HG03378 (cell line): ENCODE results near the gene NFRKB.
A peak's percentile ranks its signal among the peaks of the same experiment; 100 is the strongest.

Experiments
- ATAC-seq: cut with Tn5 transposase; IDR thresholded peaks from one replicate; pipeline ENCODE4 v1.9.1; 2021; ENCODE audit warnings: mild to moderate bottlenecking, moderate library complexity; ENCODE audit not compliant: unreplicated experiment

The NFRKB gene

DNA sequence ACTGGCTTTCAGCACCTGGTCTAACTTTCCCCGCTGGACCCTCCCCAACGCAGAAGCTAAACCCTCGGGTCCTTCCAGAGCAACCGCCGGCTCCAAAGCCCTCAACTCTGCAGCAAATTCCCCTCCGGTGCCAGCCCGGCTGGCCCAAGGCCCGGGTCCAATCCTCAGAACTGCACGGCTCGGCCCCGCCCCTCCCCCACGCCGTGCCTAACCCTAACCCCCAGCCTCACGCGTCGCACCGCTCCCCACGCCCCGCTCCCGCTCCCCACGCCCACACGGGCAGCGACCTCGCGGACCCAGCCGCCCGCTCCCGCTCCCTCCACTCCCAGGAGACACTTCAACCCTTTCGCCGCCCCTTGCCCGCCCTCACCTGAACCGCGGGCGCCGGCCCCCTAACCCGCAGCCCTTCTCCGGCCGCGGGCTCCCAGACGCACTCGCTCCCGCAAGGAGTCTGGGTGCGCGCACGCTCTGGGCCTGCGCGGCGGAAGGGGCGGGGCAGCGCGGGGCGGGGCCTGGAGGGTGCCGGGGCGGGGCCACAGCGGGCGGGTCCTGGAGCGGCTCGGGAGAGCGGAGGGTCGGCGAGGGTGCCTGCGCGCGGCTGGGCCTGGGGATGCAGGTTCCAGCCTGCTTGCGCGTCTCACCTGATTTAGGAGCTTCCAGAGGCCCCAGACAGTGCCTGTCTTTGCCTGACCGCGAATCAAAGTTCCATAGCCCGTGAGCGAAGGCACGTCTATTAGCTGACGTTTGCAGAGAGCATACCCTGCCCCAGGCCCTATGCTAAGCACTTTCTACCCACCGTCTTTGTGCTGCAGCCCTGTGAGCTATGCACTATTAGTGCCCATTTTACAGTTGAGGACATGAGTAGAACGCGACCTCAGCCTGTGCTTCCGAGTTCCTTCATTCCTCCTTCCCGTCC, at the start of gene NFRKB:
TSS of gene NFRKB (minus strand) at position 453 of the 916 bp plus-strand sequence. CDS start 2,729 bp downstream, outside the sequence.
- ATAC-seq, result peak; percentile 72

- ATAC-seq, result no peak
These were observed 49.3 kb upstream of the NFRKB start for GRCh38 chr11:129944696-129945095.

DNA sequence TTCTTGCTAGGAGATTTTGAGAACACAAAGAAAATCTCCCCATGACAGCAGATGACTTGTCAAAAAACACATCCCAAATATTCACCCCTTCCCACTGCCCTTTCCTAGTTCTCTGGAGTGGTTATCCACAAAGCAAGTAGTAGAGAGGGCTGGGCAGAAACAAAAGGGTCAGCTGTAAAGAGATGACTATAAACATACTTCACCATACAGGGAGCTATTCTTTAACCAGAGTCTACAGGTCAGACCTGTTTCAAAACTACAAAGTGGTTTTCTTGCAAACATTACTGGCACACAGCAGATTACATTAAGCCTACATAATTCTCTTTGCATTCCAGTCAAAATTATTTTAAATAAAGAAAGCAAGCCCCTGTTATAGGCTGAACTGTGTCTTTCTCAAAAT, 47.7 kb upstream of the NFRKB start:
- no peak for ATAC-seq

DNA sequence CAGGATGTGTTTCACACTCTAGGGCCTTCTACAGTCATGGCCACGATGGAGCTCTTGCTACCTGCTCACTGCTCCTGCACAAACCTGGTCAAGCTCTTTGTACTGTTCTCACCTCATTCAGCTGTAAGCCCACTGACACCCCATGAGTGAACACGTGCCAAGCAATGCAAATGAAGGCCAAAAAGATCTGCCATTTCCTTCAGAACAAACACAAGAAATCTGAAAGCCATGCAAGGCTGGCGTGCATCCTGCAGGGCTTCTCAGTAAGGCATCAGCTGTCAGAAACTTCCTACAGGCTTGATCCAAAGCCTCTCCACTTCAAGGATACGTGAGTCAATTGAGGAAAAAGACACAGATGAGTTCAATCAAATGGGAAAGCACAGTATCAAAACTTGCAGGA, 44.1 kb upstream of the NFRKB start:
- no peak for ATAC-seq

- ATAC-seq, result no peak
These were observed 43.4 kb upstream of the NFRKB start for GRCh38 chr11:129938764-129939163.

GRCh38 chr11:129937592-129938238, 42.3 kb upstream of the NFRKB start:
- ATAC-seq, result no peak

DNA sequence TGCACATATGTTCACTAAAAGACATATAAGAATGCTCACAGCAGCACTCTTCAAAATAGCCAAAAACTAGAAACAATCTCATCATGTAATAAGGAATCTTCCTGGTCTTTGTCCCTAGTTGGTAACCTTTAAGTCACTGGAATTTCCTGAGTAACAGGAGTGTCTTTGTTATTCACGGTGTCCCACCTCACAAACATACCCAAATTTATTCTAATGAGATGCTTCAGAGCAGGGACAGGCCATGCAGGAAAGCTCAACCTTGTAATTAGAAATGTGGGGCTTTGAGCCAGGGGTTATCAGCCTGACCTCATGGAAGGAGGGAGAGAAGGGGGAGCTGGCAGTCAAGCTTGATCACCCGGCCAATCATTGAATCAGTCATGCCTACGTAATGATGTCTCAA, 40.3 kb upstream of the NFRKB start:
- ATAC-seq, result no peak

GRCh38 chr11:129933891-129934290, 38.5 kb upstream of the NFRKB start:
- no peak for ATAC-seq

GRCh38 chr11:129933262-129933661, 37.9 kb upstream of the NFRKB start:
- ATAC-seq, result no peak

GRCh38 chr11:129932381-129933067, 37.1 kb upstream of the NFRKB start:
- ATAC-seq, result no peak

DNA sequence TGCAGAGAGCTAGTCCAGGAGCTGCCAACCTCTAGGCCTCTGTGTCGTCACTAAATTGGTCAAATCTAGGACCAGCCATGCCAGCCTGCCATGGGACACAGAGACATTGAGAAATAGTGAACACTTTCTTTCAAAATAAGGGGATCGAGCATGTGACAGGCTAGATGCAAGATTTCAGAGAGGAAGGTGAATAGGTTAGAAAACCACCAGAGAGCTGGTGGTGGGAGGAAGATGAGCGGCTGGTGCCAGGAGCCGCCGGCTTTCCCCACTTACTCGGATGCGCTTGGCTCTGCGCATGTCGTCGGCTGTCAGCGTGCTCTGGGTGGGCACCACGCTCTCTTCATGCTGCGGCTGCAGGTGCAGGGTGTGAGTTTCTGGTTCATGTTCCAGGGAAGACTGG, 35.4 kb upstream of the NFRKB start:
- no peak for ATAC-seq

GRCh38 chr11:129930296-129930695, 34.9 kb upstream of the NFRKB start:
- no peak for ATAC-seq

GRCh38 chr11:129929721-129930120, 34.3 kb upstream of the NFRKB start:
- no peak for ATAC-seq

DNA sequence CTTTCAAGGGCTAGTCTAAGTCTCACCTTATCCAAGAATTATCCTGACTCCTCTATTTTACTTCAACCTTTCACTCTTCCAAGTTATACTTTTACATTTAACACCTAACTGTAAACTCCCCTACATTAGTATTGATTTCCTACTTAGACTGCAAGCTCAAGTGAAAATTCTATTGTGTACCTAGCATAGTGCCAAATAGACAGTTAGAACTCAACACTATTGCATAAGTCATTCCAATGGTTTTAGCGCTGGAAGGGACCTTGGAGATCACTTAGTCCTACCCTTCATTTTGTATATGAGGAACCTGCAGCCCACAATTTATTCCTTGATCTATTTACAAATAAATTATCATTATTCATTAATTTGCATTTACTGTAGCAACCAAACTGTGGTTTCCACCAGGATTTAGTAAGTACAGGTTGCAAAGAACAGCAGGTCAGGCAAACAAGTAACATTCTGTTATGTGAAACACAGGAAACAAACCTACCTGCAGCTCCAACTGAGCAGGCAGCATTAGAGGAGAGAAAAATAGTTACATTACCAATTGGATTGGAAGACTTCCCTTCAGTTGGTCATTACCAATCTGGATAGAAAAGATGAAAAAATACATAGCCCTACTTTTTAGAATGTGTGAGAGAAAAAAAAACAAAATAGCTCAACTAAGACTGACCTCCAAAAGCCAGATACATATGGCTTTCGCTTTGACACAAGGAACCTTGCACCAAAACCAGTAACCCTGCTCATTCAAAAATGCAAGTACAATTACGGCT, 33.7 kb upstream of the NFRKB start:
- no peak for ATAC-seq

GRCh38 chr11:129922674-129923073, 27.3 kb upstream of the NFRKB start:
- ATAC-seq, result no peak

DNA sequence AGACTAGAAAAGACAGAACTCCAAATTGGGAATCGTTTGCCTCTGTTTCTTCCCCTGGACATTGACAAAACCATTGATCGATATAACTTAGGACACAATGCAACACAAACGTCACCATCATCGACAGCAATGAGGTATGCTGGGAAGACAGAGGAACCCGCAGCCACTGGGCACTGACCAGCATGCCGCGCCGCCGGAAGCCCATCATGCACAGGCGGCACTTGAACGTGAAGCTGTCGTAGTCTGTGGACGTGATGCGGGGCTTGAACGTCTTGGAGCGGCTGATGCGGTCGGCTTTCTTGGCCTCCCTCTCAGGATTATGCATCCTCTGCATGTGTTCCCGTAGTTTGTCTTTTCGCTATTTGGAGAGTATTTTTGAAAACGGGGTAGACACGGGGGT, 23.0 kb upstream of the NFRKB start:
- ATAC-seq, result no peak

DNA sequence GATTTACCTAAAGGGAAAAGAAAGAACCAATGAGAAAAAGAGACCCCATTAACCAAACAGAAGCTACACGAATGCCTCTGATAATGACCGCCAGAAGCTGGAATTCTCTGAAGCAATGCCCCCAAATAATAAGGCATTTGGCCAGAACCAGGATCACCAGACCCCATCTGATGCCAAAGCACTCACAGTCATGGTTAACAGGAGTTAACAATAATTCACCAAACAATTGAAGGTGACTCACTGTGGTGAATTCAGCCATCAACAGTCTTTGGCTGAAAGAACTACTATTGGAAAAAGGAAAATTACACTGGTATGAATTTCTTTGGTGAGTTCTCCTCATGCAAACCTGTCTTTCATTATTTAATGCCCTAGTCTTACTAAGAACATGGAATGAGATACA, 21.9 kb upstream of the NFRKB start:
- ATAC-seq, result no peak

DNA sequence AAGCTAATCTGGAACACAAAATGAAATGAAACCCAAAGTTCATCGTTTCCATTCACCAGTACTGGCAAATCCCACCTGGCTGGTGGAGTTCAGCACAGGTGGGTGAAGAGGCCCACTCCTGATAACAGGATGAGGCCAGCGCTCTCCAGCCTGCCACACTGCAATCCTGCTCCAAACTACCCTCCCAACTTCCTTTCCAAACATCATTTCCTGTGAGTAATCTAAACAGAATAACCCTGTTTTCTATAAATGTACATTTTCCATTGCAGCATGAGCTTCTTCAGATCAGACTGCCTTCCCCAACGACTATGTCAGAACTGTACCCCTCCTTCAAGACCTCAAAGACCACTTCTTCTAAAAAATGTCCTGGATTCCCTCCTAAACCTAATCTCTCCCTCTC, 15.9 kb upstream of the NFRKB start:
- ATAC-seq, result no peak

- no peak for ATAC-seq
These were observed 15.0 kb upstream of the NFRKB start for GRCh38 chr11:129910360-129910759.

GRCh38 chr11:129905402-129905801, 10.0 kb upstream of the NFRKB start:
- no peak for ATAC-seq

DNA sequence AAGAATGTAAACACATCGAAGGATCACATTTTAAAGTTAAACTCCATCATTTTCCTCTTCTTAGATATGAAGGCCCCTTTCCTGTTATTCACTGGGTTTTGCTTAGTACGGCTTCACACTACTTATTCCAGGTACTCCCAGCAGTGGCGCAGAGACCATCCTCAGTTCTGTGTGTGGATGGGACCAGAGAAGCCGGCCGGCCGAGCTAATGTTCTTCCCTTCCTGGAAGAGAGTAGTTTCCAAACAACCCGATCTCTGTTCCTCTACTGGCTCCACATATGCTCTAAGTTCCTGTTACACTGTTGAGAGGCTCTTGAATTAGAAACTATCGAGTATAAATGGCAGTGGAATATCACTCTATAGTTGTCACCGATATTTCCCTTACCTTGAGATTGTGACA, 684 bp upstream of the NFRKB start:
- no peak for ATAC-seq
